SU-DHL-6 (cell line): Measurements from ENCODE around the gene SNAPIN.

ENCODE experiments used
- EZH2phosphoT487 ChIP-seq: fragments of 200-600 bp; sonication (generic), shearing (Covaris generic); conservative IDR thresholded peaks from 2 replicates; pipeline ENCODE4 v1.6.1; 2018; ENCODE audit warnings: mild to moderate bottlenecking, antibody characterized with exemption, low read length, moderate library complexity, mixed read lengths
- TF ChIP-seq, protein P1 (sequence below): fragments of 200-600 bp; sonication (generic); IDR thresholded peaks from one replicate; pipeline ENCODE4 v1.5.1; 2017; ENCODE audit warnings: antibody characterized with exemption, mild to moderate bottlenecking, low read length, moderate library complexity; ENCODE audit not compliant: insufficient read depth, poor library complexity, severe bottlenecking

DNA sequence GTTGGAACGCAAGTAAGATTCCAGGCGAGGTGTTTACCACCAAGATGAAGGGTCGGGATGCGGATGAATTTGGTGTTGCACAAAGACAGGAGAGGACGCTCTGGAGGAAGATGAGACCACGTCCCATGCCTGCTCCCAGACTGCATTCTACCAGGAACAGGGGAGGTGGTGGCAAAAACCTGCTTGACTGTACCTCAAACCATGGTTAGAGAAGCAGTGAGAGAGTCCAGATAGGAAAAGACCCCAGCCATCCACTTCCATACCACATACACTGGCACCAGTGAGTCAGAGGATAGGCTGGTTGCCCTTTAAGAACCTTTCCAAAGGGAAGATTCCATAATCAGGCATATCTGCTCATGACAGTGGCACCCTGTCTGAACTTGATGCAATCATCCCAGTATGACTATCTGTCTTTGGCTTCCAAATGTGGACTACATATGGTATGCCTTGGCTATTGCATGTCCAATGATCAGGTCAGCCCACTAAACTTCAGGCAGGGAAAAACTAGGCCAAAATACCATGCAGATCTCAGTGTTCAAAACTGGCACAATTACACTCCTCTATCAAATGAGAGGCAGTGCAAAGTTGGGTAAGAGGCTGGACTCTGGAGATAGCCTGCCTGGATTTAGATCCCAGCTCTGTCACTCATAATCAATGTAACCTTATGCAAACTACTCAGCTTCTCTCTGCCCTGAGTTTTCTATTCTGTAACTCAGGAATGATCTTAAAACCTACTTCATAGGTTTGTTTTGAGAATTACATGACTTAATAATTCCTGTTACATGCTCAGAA lies 40.6 kb downstream of the SNAPIN start:
- TF ChIP-seq, protein P1, sequence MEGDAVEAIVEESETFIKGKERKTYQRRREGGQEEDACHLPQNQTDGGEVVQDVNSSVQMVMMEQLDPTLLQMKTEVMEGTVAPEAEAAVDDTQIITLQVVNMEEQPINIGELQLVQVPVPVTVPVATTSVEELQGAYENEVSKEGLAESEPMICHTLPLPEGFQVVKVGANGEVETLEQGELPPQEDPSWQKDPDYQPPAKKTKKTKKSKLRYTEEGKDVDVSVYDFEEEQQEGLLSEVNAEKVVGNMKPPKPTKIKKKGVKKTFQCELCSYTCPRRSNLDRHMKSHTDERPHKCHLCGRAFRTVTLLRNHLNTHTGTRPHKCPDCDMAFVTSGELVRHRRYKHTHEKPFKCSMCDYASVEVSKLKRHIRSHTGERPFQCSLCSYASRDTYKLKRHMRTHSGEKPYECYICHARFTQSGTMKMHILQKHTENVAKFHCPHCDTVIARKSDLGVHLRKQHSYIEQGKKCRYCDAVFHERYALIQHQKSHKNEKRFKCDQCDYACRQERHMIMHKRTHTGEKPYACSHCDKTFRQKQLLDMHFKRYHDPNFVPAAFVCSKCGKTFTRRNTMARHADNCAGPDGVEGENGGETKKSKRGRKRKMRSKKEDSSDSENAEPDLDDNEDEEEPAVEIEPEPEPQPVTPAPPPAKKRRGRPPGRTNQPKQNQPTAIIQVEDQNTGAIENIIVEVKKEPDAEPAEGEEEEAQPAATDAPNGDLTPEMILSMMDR, result no peak
- TF ChIP-seq EZH2phosphoT487, result no peak
